GM19328 (cell line): ENCODE measurements around the gene SLC6A12.
"Not testable (repeated sequence)": the region's sequence is repeated elsewhere in the genome, so short reads cannot be mapped to it uniquely, and the experiment has no call there.

Source experiments
- ATAC-seq: cut with Tn5 transposase; IDR thresholded peaks from one replicate; pipeline ENCODE4 v1.9.1; 2021; ENCODE audit warnings: mild to moderate bottlenecking, moderate library complexity; ENCODE audit not compliant: unreplicated experiment

The SLC6A12 gene

GRCh38 chr12:235967-236366 is 22.0 kb upstream of the SLC6A12 start:
- not testable (repeated sequence) for ATAC-seq

GRCh38 chr12:234891-235415 is 21.0 kb upstream of the SLC6A12 start:
- no peak for ATAC-seq

GRCh38 chr12:234019-234418 is 20.1 kb upstream of the SLC6A12 start:
- no peak for ATAC-seq

- no peak for ATAC-seq
Measured at GRCh38 chr12:233615-233968, 19.6 kb upstream of the SLC6A12 start.

- ATAC-seq, result no peak
Measured at GRCh38 chr12:232731-233614, 19.0 kb upstream of the SLC6A12 start.

- ATAC-seq, result no peak
Measured at GRCh38 chr12:230925-231671, 17.1 kb upstream of the SLC6A12 start.

GRCh38 chr12:229441-230191 is 15.7 kb upstream of the SLC6A12 start:
- ATAC-seq, result no peak

DNA sequence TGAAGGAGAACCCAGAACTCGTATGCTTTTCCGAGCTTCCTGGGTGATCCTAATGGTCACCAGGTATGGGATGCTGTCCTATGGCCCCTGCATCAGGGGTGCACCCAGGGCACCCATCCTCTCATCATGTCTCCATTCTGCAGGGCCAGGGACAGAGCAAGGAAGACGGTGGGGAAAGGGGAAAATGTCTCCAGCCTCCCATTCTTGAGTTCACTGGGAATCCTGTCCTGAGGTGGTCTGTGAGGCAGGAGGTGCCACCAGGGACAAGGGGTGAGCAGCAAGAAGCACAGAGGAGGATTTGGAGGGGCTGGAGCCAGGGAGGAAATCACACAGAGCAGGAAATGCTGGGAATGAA is 14.9 kb upstream of the SLC6A12 start:
- ATAC-seq, result no peak

DNA sequence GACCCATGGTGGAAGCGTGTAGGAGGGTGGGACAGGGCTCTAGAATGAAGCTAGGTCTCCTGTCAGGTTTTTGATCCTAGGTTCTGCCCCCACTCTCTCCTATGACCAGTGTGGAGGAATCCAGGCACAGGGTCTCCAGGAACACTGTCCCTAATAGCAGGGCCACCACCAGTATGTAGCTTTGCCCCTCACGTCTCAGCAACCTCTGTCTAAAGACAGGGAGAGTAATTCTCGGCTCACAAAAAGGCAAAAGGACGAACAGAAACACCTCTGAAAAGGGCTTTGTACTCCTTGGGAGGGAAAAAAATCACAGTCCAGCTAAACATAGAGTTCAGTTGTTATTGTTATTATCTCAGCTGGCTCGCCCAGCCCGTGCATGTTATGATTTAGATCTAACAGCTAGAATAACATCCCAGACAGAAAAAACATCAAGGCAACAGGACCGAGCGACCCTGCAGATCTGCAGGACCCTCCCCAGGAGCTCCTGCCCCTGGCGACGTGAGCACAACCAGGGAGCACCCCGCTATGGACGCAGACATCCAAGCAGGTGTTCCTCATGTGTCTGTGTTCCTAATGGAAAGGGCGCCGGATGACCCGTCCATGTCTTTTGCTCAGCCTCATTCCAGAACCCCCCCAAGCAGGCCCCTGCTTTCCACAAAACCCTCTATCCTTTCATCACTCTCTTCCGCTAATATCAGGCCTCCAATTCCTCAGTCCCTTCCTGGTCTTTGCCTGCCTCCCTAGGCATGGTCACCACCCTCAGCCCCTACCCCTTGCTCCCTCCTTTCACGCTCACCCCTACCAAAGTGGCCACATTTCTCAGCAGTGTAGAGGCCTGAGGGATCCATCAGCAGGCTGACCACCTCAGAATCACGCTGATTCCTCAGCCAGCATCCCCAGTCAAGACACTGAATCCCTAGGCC is 14.2 kb upstream of the SLC6A12 start:
- ATAC-seq, result no peak

- no peak for ATAC-seq
Measured at GRCh38 chr12:227286-227915, 13.4 kb upstream of the SLC6A12 start.

GRCh38 chr12:226401-226800 is 12.4 kb upstream of the SLC6A12 start:
- no peak for ATAC-seq

- no peak for ATAC-seq
Measured at GRCh38 chr12:225012-225411, 11.1 kb upstream of the SLC6A12 start.

- ATAC-seq, result no peak
Measured at GRCh38 chr12:224330-224729, 10.4 kb upstream of the SLC6A12 start.

DNA sequence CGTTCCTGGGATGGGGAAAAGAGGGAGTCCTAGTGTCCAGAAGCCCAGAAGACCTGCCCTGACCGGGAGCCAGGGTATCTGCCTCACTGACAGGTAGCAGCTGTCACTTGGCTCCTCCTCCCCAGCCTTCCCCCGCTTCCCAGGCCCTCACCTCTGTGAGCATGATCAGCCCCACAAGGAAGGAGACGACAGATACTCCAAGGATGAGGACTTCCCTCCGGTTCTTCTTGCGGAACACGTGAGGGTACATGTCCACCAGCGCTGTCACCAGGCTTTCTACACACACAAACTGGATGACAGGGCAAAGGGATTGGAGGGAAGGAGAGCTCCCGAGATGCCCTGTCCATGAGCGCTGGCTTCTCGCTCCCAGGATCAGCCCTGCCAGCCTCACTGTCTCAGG is 9.9 kb upstream of the SLC6A12 start:
- no peak for ATAC-seq

- ATAC-seq, result no peak
Measured at GRCh38 chr12:221736-222135, 7.8 kb upstream of the SLC6A12 start.

- ATAC-seq, result no peak
Measured at GRCh38 chr12:220946-221550, 7.1 kb upstream of the SLC6A12 start.

- no peak for ATAC-seq
Measured at GRCh38 chr12:220491-220890, 6.5 kb upstream of the SLC6A12 start.

DNA sequence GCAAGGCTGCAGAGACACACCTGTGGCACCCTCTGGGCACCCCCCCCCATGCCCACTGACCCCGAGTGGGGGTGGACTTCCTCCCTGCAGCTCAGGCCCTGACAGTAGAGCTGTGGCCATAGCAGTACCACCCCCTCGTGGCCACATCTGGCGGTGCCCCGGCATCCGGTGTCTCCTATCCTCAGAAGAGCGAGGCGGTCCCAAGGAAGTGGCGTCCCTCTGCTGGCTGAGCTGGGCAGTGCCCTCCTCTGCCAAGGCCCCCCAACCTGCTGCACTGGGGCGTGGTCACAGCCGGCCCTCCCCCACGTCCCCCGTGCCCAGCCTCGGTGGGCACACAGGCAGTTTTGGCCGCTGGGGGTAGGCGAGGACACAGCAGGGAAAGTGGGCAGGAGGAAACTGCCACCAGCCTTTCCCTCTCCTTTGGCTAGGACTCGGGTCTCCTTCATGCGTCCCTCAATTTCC is 6.0 kb upstream of the SLC6A12 start:
- no peak for ATAC-seq
